Psoas muscle (tissue), 8 donors: Measurements from ENCODE around the gene KRTAP9-4. TPM values are rescaled to one million over a fixed set of nuclear protein-coding genes. Genes with fewer than 3 reads are reported as not detected.
"Not testable (repeated sequence)": the region's sequence is repeated elsewhere in the genome, so short reads cannot be mapped to it uniquely, and the experiment has no call there.

Experiments
- ATAC-seq, 4 donors: fragments of 200-7000 bp; cut with Tn5 transposase; one replicate each; pipeline ENCODE4 v1.9.1; 2020; ENCODE audit warnings: moderate library complexity in 3 of 4, mild to moderate bottlenecking in 2 of 4
- DNase-seq, 2 donors: peaks; one replicate each; pipeline ENCODE4 v3.0.0-alpha.2; 2020
- H3K27ac ChIP-seq: fragments of 200-600 bp; one replicate; pipeline ENCODE4 v1.8.0; 2022
- H3K27me3 ChIP-seq, 3 donors: fragments of 200-600 bp in 1 of 3; one replicate each; pipeline versions ENCODE4 v1.6.1 to v1.8.0; 2013 to 2022; ENCODE audit warnings: low read length in 2 of 3, mild to moderate bottlenecking in 2 of 3, moderate library complexity in 1 of 3; ENCODE audit not compliant: insufficient read depth in 3 of 3
- H3K36me3 ChIP-seq, 2 donors: fragments of 200-600 bp in 1 of 2; one replicate each; pipeline versions ENCODE4 v1.6.1 to v1.8.0; 2013 to 2022; ENCODE audit warnings: low read depth in 1 of 2, mild to moderate bottlenecking in 1 of 2, moderate library complexity in 1 of 2; ENCODE audit not compliant: insufficient read depth in 1 of 2
- H3K4me1 ChIP-seq: fragments of 200-600 bp; one replicate; pipeline ENCODE4 v1.8.0; 2022
- H3K4me3 ChIP-seq: fragments of 200-600 bp; one replicate; pipeline ENCODE4 v1.8.0; 2022; ENCODE audit warnings: mild to moderate bottlenecking
- H3K9me3 ChIP-seq: fragments of 200-600 bp; one replicate; pipeline ENCODE4 v1.8.0; 2022
- CTCF ChIP-seq: fragments of 200-600 bp; IDR thresholded peaks from one replicate; pipeline ENCODE4 v1.8.0; 2022; ENCODE audit warnings: antibody characterized with exemption
- WGBS, 3 donors: extraction: QIAGEN DNeasy Blood & Tissue Kit; methylation state at CpG; one replicate each; pipeline versions ENCODE4 v1.1.6 to v1.1.7; 2013; 5-methylcytosine and 5-hydroxymethylcytosine counted together
- intact Hi-C, 2 donors: fragments of 100-400 bp; cut with DNase I; formaldehyde crosslinking; loops; one replicate each; pipeline versions ENCODE4 v1.11.0 to v1.14.2; 2022
- polyA plus RNA-seq, 3 donors: library from polyadenylated mRNA; stranded (reverse); fragments of 200-250 nt; gene quantifications; one replicate each; pipeline ENCODE4 v1.2.3, GENCODE V29; 2013
- total RNA-seq, 4 donors: library from RNA; stranded (reverse); fragmentation: NEBNext Ultra II Directional in 2 of 4; extraction: Animal tissue kit (Norgen Biotek cat#: 25700) in 2 of 4; gene quantifications; one replicate each; pipeline versions ENCODE4 v1.2.1 to v1.2.4, GENCODE V29; 2021 to 2023
- donor health status: healthy with polysubstance abuse.
- donor health status: DM: no; HTN: no; CAD: no; lungs with moderate emphysema.
- donor health status: Bipolar disorder and iron deficiency.
- donor health status: healthy.
- donor health status: DM: yes; HTN: yes; CAD: no.
- donor health status: DM: no; HTN: no; CAD: no.
- donor health status: DM: no; HTN: no; CAD: no.
- donor health status: DM: yes; HTN: yes; CAD: no.

KRTAP9-4 gene
- total and polyA plus RNA-seq, 7 donors, result not detected

- WGBS, 3 donors, result 90 to 92% (median 91%) methylated on average over 1 of the region's 1 CpG
- Histone ChIP-seq H3K4me1 (no peaks in the 10 kb centered on the region), H3K4me3 (no peak overlapping the region), H3K27ac (no peak overlapping the region), H3K27me3 (peaks cover 2 to 31% (median 6%) of the 10 kb centered on the region in 3 donors), H3K36me3 (no peaks in the 10 kb centered on the region), H3K9me3 (no peaks in the 10 kb centered on the region)
- TF ChIP-seq CTCF, result no peak
- intact Hi-C loops, result no loop called here
- ATAC-seq (no peak), DNase-seq (no peak)
Observed at GRCh38 chr17:41251261-41251660, 1.8 kb downstream of the KRTAP9-4 start.

GRCh38 chr17:41254861-41255260 lies 5.4 kb downstream of the KRTAP9-4 start:
- intact Hi-C loops, result no loop called here
- Histone ChIP-seq H3K36me3 (no peaks in the 10 kb centered on the region), H3K4me3 (no peak overlapping the region), H3K27me3 (peaks cover 2 to 48% (median 11%) of the 10 kb centered on the region in 3 donors), H3K9me3 (no peaks in the 10 kb centered on the region), H3K4me1 (no peaks in the 10 kb centered on the region), H3K27ac (no peak overlapping the region)
- ATAC-seq (no peak), DNase-seq (no peak)
- no peak for TF ChIP-seq CTCF
- WGBS, 3 donors, result 0 to 50% (median 42%) methylated on average over 1 of the region's 1 CpG

GRCh38 chr17:41255381-41256290 lies 6.1 kb downstream of the KRTAP9-4 start, which contains the start of gene KRTAP9-9:
KRTAP9-9 (plus strand) TSS chr17:41255384.
- ATAC-seq, H3K27ac ChIP-seq, DNase-seq, H3K9me3 ChIP-seq, H3K4me3 ChIP-seq, H3K4me1 ChIP-seq, H3K36me3 ChIP-seq, intact Hi-C loops: not testable (repeated sequence)
- peaks cover 2 to 54% (median 11%) of the 10 kb centered on the region in 3 donors for H3K27me3 ChIP-seq
- WGBS, 3 donors, result 47 to 54% (median 52%) methylated on average over 4 to 5 of the region's 5 CpGs

DNA sequence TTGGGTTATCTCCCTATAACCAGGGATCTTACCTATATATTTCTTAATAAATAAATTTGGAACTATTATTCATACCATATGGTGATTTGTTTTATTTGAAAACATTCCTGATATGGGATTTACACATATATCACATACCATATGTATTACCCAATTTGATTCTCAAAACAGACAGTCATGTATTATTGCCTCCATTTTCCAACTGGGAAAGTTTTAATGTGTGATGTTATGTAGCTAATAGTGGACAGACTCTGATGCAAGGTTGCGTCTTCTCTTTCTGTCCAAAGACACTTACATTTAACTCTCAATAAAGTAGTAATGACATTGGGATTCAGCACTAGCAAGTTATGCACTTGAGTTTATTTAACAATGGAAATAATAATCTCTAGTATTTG lies 6.8 kb downstream of the KRTAP9-4 start:
- ATAC-seq (no peak), DNase-seq (no peak)
- Histone ChIP-seq H3K36me3 (no peaks in the 10 kb centered on the region), H3K4me1 (no peaks in the 10 kb centered on the region), H3K27me3 (peaks cover 2 to 51% (median 11%) of the 10 kb centered on the region in 3 donors), H3K27ac (no peak overlapping the region), H3K4me3 (no peak overlapping the region), H3K9me3 (no peaks in the 10 kb centered on the region)
- intact Hi-C loops, result no loop called here
- TF ChIP-seq CTCF, result no peak
- WGBS, 3 donors, result 95 to 97% (median 97%) methylated on average over 1 of the region's 1 CpG

- no peak for DNase-seq
- Histone ChIP-seq H3K36me3 (no peaks in the 10 kb centered on the region), H3K4me3 (no peak overlapping the region), H3K27me3 (peaks cover 0 to 43% (median 7%) of the 10 kb centered on the region in 3 donors), H3K27ac (no peak overlapping the region), H3K9me3 (no peaks in the 10 kb centered on the region), H3K4me1 (no peaks in the 10 kb centered on the region)
- TF ChIP-seq CTCF, result no peak
- intact Hi-C loops, result no loop called here
- no peak for ATAC-seq
Observed at GRCh38 chr17:41258406-41258805, 8.9 kb downstream of the KRTAP9-4 start.
